SK-N-SH treated with all-trans-retinoic acid at 6 μM for 48 hours (cell line): Measurements from ENCODE around the gene KCNJ16.

Source experiments
- ATAC-seq: fragments of 200-7000 bp; cut with Tn5 transposase; 3 replicates; pipeline ENCODE4 v1.9.1; 2020; ENCODE audit warnings: mild to moderate bottlenecking, moderate library complexity
- ARNTL ChIP-seq: fragments of 450-650 bp; formaldehyde crosslinking; IDR thresholded peaks from 2 replicates; pipeline ENCODE4 v1.5.0; 2020; ENCODE audit warnings: low read depth, mild to moderate bottlenecking, moderate library complexity, borderline replicate concordance
- BACH2 ChIP-seq: fragments of 250-450 bp; sonication (Bioruptor Pico); IDR thresholded peaks from 2 replicates; pipeline ENCODE4 v1.9.0; 2021; ENCODE audit warnings: mild to moderate bottlenecking, borderline replicate concordance
- CSDC2 ChIP-seq: fragments of 250-450 bp; sonication (Bioruptor Pico); IDR thresholded peaks from 2 replicates; pipeline ENCODE4 v1.5.0; 2020; ENCODE audit warnings: mild to moderate bottlenecking, moderate library complexity
- GLIS3 ChIP-seq: fragments of 250-450 bp; sonication (Bioruptor Pico); IDR thresholded peaks from 2 replicates; pipeline ENCODE4 v1.5.0; 2020; ENCODE audit warnings: mild to moderate bottlenecking, moderate library complexity
- ISL1 ChIP-seq: fragments of 250-450 bp; sonication (Bioruptor Pico); IDR thresholded peaks from 2 replicates; pipeline ENCODE4 v2.1.2; 2022; ENCODE audit warnings: mild to moderate bottlenecking, moderate library complexity
- OSR1 ChIP-seq: fragments of 250-450 bp; sonication (Bioruptor Pico); IDR thresholded peaks from 2 replicates; pipeline ENCODE4 v1.8.0; 2022; ENCODE audit warnings: moderate library complexity, mild to moderate bottlenecking, inconsistent platforms
- PPARA ChIP-seq: fragments of 250-450 bp; sonication (Bioruptor Pico); IDR thresholded peaks from 2 replicates; pipeline ENCODE4 v1.5.0; 2020; ENCODE audit warnings: mild to moderate bottlenecking, borderline replicate concordance
- RARB ChIP-seq: fragments of 250-450 bp; sonication (Bioruptor Pico); IDR thresholded peaks from 2 replicates; pipeline ENCODE4 v1.8.0; 2021; ENCODE audit warnings: mild to moderate bottlenecking, moderate library complexity
- TCF4 ChIP-seq: fragments of 250-450 bp; sonication (Bioruptor Pico); IDR thresholded peaks from 2 replicates; pipeline ENCODE4 v1.8.0; 2021; ENCODE audit warnings: mild to moderate bottlenecking, moderate library complexity, borderline replicate concordance
- TOX ChIP-seq: fragments of 250-450 bp; sonication (Bioruptor Pico); IDR thresholded peaks from 2 replicates; pipeline ENCODE4 v1.8.0; 2021; ENCODE audit warnings: mild to moderate bottlenecking, moderate library complexity, borderline replicate concordance
- ZC3H10 ChIP-seq: fragments of 250-450 bp; sonication (Bioruptor Pico); IDR thresholded peaks from 2 replicates; pipeline ENCODE4 v1.5.1; 2021; ENCODE audit warnings: mild to moderate bottlenecking, moderate library complexity
- ZFP3 ChIP-seq: fragments of 250-450 bp; sonication (Bioruptor Pico); IDR thresholded peaks from 2 replicates; pipeline ENCODE4 v1.5.0; 2020; ENCODE audit warnings: mild to moderate bottlenecking, moderate library complexity
- ZFP30 ChIP-seq: fragments of 450-650 bp; formaldehyde crosslinking; IDR thresholded peaks from 2 replicates; pipeline ENCODE4 v1.5.0; 2022; ENCODE audit warnings: mild to moderate bottlenecking, moderate library complexity
- ZNF565 ChIP-seq: fragments of 450-650 bp; formaldehyde crosslinking; conservative IDR thresholded peaks from 2 replicates; pipeline ENCODE4 v1.5.0; 2020; ENCODE audit warnings: low read depth, mild to moderate bottlenecking, moderate library complexity
- ZNF70 ChIP-seq: fragments of 450-650 bp; formaldehyde crosslinking; IDR thresholded peaks from 2 replicates; pipeline ENCODE4 v1.5.0; 2020; ENCODE audit warnings: mild to moderate bottlenecking, moderate library complexity
- TF ChIP-seq, protein P1 (sequence below): fragments of 250-450 bp; sonication (Bioruptor Pico); IDR thresholded peaks from 2 replicates; pipeline ENCODE4 v1.5.0; 2020; ENCODE audit warnings: mild to moderate bottlenecking, moderate library complexity
- TF ChIP-seq, protein P2 (sequence below): fragments of 250-450 bp; sonication (Bioruptor Pico); IDR thresholded peaks from 2 replicates; pipeline ENCODE4 v1.8.0; 2020; ENCODE audit warnings: mild to moderate bottlenecking, moderate library complexity, borderline replicate concordance
- TF ChIP-seq, protein P3 (sequence below): fragments of 250-450 bp; sonication (Bioruptor Pico); IDR thresholded peaks from 2 replicates; pipeline ENCODE4 v1.8.0; 2021; ENCODE audit warnings: low read depth, mild to moderate bottlenecking, moderate library complexity, borderline replicate concordance
- TF ChIP-seq, protein P4 (sequence below): fragments of 250-450 bp; sonication (Bioruptor Pico); IDR thresholded peaks from 2 replicates; pipeline ENCODE4 v1.5.1; 2020; ENCODE audit warnings: low read depth, mild to moderate bottlenecking, moderate library complexity
- TF ChIP-seq, protein P5 (sequence below): fragments of 250-450 bp; sonication (Bioruptor Pico); IDR thresholded peaks from 2 replicates; pipeline ENCODE4 v1.5.1; 2021; ENCODE audit warnings: mild to moderate bottlenecking, moderate library complexity

Gene KCNJ16

DNA sequence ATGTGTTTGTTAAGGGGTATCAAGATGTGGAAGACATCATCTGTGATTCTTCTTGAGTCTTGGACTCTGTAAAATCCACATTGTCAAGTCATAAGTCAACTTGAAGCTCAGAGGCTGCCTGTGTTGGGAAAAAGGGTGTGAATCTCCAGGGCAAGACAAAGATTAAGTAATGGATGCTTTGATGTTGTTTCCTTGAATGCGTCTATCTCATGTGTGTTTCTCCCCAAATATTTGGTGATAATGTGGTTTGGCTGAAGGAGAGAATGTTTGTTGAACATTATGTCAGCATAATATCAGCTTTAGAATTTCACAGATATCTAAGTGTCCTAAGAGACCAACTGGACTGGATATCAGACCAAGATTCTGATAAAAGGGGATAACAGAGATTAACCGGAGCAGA lies 24.1 kb upstream of the KCNJ16 start:
- TF ChIP-seq, protein P1, sequence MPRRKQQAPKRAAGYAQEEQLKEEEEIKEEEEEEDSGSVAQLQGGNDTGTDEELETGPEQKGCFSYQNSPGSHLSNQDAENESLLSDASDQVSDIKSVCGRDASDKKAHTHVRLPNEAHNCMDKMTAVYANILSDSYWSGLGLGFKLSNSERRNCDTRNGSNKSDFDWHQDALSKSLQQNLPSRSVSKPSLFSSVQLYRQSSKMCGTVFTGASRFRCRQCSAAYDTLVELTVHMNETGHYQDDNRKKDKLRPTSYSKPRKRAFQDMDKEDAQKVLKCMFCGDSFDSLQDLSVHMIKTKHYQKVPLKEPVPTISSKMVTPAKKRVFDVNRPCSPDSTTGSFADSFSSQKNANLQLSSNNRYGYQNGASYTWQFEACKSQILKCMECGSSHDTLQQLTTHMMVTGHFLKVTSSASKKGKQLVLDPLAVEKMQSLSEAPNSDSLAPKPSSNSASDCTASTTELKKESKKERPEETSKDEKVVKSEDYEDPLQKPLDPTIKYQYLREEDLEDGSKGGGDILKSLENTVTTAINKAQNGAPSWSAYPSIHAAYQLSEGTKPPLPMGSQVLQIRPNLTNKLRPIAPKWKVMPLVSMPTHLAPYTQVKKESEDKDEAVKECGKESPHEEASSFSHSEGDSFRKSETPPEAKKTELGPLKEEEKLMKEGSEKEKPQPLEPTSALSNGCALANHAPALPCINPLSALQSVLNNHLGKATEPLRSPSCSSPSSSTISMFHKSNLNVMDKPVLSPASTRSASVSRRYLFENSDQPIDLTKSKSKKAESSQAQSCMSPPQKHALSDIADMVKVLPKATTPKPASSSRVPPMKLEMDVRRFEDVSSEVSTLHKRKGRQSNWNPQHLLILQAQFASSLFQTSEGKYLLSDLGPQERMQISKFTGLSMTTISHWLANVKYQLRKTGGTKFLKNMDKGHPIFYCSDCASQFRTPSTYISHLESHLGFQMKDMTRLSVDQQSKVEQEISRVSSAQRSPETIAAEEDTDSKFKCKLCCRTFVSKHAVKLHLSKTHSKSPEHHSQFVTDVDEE (CRISPR knock-in tag): no peak
- TF ChIP-seq RARB (CRISPR knock-in tag): no peak
- TF ChIP-seq ZNF70 (CRISPR knock-in tag): no peak
- TF ChIP-seq ZC3H10 (CRISPR knock-in tag): no peak
- TF ChIP-seq ZNF565 (CRISPR knock-in tag): no peak
- ATAC-seq: no peak

DNA sequence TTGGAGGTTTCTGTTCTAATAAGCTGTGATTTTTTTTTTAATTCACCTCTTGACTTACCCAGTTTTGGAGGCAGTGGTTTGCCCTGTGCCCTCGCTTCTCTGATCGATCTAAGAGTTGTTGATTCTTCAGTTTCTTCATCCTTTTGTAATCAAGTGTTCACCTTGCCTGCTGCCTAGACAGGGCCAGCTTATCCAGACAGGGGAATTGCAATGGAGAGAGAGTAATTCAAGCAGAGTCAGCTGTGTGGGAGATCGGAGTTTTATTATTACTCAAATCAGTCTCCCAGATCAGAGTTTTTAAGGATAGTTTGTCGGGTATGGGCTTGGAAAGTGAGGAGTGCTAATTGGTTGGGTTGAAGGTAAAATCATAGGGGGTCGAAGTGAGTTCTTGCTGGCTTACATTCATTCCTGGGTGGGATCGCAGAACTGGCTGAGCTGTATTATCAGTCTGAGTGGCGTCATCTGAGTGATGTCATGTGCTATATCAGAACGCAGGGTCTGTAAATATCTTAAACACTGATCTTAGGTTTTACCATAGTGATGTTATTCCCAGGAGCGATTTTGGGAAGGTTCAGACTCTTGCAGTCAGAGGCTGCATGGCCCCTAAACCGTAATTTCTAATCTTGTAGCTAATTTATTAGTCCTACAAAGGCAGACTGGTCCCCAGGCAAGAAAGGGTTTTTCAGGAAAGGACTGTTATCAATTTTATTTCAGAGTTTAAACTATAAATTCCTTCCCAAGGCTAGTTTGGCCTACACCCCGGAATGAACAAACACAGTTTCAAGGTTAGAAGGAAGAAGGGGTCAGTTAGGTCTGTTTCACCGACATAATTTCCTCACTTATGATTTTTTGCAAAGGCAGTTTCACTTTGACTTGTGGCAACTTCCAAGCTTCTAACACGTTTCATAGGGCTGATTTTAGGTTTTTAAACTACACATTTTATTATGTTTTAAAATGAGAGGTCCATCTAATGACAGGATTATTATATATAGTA lies 21.5 kb upstream of the KCNJ16 start:
- TF ChIP-seq, protein P2, sequence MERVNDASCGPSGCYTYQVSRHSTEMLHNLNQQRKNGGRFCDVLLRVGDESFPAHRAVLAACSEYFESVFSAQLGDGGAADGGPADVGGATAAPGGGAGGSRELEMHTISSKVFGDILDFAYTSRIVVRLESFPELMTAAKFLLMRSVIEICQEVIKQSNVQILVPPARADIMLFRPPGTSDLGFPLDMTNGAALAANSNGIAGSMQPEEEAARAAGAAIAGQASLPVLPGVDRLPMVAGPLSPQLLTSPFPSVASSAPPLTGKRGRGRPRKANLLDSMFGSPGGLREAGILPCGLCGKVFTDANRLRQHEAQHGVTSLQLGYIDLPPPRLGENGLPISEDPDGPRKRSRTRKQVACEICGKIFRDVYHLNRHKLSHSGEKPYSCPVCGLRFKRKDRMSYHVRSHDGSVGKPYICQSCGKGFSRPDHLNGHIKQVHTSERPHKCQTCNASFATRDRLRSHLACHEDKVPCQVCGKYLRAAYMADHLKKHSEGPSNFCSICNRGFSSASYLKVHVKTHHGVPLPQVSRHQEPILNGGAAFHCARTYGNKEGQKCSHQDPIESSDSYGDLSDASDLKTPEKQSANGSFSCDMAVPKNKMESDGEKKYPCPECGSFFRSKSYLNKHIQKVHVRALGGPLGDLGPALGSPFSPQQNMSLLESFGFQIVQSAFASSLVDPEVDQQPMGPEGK (CRISPR knock-in tag): no peak
- no peak for TF ChIP-seq GLIS3 (CRISPR knock-in tag)
- TF ChIP-seq, protein P3, sequence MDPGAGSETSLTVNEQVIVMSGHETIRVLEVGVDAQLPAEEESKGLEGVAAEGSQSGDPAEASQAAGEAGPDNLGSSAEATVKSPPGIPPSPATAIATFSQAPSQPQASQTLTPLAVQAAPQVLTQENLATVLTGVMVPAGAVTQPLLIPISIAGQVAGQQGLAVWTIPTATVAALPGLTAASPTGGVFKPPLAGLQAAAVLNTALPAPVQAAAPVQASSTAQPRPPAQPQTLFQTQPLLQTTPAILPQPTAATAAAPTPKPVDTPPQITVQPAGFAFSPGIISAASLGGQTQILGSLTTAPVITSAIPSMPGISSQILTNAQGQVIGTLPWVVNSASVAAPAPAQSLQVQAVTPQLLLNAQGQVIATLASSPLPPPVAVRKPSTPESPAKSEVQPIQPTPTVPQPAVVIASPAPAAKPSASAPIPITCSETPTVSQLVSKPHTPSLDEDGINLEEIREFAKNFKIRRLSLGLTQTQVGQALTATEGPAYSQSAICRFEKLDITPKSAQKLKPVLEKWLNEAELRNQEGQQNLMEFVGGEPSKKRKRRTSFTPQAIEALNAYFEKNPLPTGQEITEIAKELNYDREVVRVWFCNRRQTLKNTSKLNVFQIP: no peak
- TF ChIP-seq ZFP30 (CRISPR knock-in tag): no peak
- no peak for TF ChIP-seq CSDC2 (CRISPR knock-in tag)
- TF ChIP-seq ZC3H10 (CRISPR knock-in tag): no peak
- TF ChIP-seq PPARA (CRISPR knock-in tag): no peak
- TF ChIP-seq, protein P4, sequence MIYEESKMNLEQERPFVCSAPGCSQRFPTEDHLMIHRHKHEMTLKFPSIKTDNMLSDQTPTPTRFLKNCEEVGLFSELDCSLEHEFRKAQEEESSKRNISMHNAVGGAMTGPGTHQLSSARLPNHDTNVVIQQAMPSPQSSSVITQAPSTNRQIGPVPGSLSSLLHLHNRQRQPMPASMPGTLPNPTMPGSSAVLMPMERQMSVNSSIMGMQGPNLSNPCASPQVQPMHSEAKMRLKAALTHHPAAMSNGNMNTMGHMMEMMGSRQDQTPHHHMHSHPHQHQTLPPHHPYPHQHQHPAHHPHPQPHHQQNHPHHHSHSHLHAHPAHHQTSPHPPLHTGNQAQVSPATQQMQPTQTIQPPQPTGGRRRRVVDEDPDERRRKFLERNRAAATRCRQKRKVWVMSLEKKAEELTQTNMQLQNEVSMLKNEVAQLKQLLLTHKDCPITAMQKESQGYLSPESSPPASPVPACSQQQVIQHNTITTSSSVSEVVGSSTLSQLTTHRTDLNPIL (CRISPR knock-in tag): no peak
- no peak for TF ChIP-seq ZNF565 (CRISPR knock-in tag)
- no peak for TF ChIP-seq ISL1 (CRISPR knock-in tag)
- TF ChIP-seq ARNTL: no peak
- no peak for TF ChIP-seq OSR1
- TF ChIP-seq TOX: no peak
- no peak for TF ChIP-seq ZNF70 (CRISPR knock-in tag)
- TF ChIP-seq TCF4 (CRISPR knock-in tag): no peak
- TF ChIP-seq, protein P5, sequence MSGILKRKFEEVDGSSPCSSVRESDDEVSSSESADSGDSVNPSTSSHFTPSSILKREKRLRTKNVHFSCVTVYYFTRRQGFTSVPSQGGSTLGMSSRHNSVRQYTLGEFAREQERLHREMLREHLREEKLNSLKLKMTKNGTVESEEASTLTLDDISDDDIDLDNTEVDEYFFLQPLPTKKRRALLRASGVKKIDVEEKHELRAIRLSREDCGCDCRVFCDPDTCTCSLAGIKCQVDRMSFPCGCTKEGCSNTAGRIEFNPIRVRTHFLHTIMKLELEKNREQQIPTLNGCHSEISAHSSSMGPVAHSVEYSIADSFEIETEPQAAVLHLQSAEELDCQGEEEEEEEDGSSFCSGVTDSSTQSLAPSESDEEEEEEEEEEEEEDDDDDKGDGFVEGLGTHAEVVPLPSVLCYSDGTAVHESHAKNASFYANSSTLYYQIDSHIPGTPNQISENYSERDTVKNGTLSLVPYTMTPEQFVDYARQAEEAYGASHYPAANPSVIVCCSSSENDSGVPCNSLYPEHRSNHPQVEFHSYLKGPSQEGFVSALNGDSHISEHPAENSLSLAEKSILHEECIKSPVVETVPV (CRISPR knock-in tag): no peak
- TF ChIP-seq, all 23 proteins: peak for 0
- ATAC-seq: no peak

DNA sequence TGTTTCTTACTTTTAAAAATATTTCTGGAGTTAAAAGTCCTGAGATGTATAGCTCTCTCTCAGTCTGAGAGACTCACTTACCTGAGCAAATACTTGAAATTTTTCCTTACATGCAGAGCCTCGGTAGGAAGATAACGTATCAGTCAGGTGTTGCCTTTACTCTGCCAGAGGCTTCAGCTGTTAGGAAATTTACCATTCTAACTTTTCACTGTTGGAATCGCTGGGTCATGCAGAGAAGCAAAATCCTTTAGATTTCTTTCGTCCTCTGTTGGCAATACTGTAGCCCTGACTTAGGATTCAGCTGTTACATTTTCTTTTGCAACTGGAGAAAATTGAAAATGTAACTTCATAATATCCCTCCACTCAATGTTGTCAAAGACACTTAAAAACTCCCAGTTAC lies 20.0 kb upstream of the KCNJ16 start:
- no peak for ATAC-seq
- TF ChIP-seq ZFP3 (no peak), RARB (CRISPR knock-in tag) (no peak), TOX (no peak), ARNTL (no peak), OSR1 (no peak), BACH2 (no peak), CSDC2 (CRISPR knock-in tag) (no peak)
- TF ChIP-seq, protein P1 (CRISPR knock-in tag): no peak
- TF ChIP-seq, protein P2 (CRISPR knock-in tag): no peak
- TF ChIP-seq, protein P5 (CRISPR knock-in tag): no peak
